RWPE1 (cell line): Measurements from ENCODE around the gene DCUN1D2.

Source experiments
- CTCF ChIA-PET: fragments of 350-600 bp; sonication (Branson Sonifier 250); formaldehyde crosslinking; extraction: SDS; loops from one replicate; lab custom pipeline; 2021; lab: Yijun Ruan, JAX
- POLR2A ChIA-PET: fragments of 400-600 bp; formaldehyde crosslinking; extraction: SDS; loops from one replicate; lab custom pipeline; 2020; ENCODE audit warnings: antibody characterized with exemption; ENCODE audit not compliant: low non-redundant PET; lab: Yijun Ruan, JAX
- DNase-seq: peaks from one replicate; pipeline ENCODE4 v3.0.0; 2012; ENCODE audit warnings: low spot score
- H3K27ac ChIP-seq: fragments of 450-650 bp; 2 replicates; pipeline ENCODE4 v1.5.1; 2017
- TF ChIP-seq, protein P1 (sequence below): fragments of 450-650 bp; conservative IDR thresholded peaks from 2 replicates; pipeline ENCODE4 v1.5.1; 2017; ENCODE audit warnings: low read depth, mild to moderate bottlenecking

Gene DCUN1D2

DNA sequence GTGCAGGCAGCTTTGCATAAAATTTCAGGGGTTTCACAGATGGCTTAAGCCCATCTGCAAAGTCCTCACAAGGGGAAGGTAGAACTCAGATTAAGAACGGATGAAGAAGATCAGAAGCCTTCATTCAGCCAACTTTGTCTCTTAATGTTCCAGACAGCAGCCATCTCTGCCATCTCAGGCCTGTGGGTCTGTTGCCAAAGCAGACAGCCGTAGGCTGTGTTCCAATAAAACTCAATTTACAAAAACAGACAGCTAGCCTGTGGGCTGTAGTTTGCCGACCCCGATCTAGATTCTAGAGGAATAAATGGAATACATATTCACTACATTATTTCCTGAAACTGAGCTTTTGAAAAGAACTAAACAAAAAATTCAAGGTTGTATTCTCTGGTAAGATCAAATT, 3.8 kb downstream of the DCUN1D2 start:
- ChIA-PET CTCF (interaction anchor here (0.8 kb wide), 1 partner anchor 87 kb away, joined by 4 read pairs; no protein-coding TSS in a partner anchor), POLR2A (no interaction called here)
- TF ChIP-seq, protein P1, sequence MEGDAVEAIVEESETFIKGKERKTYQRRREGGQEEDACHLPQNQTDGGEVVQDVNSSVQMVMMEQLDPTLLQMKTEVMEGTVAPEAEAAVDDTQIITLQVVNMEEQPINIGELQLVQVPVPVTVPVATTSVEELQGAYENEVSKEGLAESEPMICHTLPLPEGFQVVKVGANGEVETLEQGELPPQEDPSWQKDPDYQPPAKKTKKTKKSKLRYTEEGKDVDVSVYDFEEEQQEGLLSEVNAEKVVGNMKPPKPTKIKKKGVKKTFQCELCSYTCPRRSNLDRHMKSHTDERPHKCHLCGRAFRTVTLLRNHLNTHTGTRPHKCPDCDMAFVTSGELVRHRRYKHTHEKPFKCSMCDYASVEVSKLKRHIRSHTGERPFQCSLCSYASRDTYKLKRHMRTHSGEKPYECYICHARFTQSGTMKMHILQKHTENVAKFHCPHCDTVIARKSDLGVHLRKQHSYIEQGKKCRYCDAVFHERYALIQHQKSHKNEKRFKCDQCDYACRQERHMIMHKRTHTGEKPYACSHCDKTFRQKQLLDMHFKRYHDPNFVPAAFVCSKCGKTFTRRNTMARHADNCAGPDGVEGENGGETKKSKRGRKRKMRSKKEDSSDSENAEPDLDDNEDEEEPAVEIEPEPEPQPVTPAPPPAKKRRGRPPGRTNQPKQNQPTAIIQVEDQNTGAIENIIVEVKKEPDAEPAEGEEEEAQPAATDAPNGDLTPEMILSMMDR: no peak
- DNase-seq: no peak
- no peak overlapping the region for H3K27ac ChIP-seq

DNA sequence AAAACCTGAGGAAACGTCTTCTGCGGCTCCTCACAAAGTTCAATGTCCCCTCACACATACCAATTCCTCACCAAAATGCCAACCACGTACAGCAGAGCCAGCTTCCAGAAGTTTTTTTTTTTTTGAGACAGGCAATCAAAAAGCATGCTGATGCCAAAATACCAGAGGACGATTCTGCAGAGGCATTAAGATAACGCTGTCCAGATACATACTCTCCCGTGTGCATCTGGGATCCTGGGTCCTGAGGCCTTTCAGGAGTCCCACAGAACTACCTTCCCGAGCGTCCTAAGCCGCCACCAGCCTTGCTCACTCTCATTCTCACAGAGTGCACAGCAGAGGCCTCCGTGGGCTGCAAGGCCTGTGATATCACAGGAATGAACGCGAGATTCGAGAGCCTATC, 5.0 kb downstream of the DCUN1D2 start:
- TF ChIP-seq, protein P1: no peak
- no peak for DNase-seq
- CTCF ChIA-PET: no interaction called here
- H3K27ac ChIP-seq: no peak overlapping the region
- POLR2A ChIA-PET: no interaction called here

DNA sequence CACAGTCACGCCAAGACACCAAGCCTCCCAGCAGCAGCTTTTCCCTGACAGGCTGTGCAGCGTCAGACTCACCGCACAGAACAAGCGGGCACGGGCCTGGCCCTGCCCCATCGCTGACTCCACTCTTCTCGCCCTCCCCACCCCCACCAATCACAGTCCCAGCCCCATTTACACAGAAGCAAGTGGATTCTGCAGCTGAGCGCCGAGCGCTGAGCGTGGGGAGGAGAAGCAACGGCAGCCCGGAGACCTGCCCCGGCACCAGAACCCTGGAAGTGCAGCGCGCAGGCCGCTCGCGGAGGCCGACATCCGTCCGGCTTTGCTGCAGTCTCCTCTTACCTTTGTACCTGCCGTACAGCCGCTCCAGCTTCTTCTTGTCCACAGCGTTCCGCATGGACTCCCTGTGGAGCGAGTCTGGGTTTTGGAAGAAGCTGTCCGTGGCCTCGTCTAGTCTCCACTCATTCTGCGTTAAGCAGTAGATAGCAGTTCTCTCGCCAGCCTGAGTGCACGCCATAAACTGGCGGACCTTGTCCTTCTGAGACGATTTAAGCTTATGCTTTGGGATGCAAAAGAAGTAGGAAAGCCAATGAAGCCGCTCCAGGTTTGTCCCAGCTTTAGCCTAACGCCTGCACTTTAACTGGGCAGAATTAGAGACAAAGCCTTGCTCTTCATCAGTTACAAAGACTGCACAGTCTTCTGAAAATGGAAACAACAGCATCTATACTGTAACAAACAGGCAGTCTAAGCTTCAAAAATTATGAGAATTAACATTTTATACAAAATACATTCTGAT, 6.8 kb downstream of the DCUN1D2 start:
- DNase-seq: no peak
- TF ChIP-seq, protein P1: no peak
- CTCF ChIA-PET: no interaction called here
- H3K27ac ChIP-seq: no peak overlapping the region
- POLR2A ChIA-PET: no interaction called here

DNA sequence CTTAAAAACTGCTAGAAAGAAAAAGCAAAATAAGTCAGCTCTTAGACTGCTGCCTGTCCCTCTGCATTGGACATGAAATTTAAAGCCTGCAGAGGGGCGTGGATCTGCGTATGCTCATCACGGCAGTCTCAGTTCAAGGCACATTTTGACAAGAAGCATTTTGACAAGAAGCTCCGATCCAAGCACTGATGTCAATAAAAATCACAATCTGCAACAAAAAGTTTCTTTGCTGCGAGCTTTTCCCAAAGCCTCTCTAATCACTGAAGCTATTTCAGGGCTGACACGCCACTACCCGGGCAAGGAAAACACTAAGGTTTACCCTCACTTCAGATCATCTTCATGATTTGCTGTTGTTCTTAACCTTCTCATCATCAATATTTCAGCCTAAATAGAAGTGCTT, 7.4 kb downstream of the DCUN1D2 start:
- ChIA-PET CTCF (no interaction called here), POLR2A (no interaction called here)
- no peak for DNase-seq
- H3K27ac ChIP-seq: no peak overlapping the region
- TF ChIP-seq, protein P1: no peak

DNA sequence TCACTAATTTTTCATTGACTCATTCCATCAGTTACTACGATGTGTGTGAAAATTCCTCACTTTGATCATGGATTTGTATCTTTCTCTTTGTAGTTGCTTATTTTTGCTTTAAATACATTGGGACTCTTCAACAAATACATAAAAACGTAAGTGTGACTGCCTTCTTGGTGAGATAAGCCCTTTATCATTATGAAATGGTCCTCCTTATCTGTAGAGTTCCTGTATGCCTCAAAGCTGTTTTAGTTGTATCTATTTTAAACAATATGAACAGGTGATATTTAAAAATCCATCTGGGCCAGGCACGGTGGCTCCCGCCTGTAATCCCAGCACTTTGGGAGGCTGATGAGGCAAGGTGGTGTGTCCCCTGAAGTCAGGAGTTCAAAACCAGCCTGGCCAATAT, 11.3 kb downstream of the DCUN1D2 start:
- DNase-seq: no peak
- TF ChIP-seq, protein P1: no peak
- POLR2A ChIA-PET: interaction anchor here (0.8 kb wide), 1 partner anchor 10 kb away, joined by 4 read pairs; no protein-coding TSS in a partner anchor
- no peak overlapping the region for H3K27ac ChIP-seq
- CTCF ChIA-PET: no interaction called here

DNA sequence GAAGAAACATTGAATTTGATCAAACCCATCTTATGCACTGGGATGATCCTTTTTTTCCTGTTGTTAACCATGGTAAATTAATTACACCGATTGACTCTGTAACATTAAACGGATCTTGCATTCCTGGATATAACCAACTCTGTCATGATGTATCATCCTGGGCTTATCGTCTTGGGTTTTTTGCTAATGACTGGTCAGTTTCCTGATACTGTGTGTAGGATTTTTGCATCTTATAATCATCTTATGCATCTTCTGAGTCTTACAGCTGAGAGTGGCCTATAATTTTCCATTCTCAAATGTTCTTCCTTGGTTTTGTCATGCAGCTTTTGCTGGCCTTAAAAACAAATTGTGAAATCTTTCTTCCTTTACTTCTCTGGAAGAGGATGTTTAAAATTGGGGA, 12.8 kb downstream of the DCUN1D2 start:
- DNase-seq: no peak
- H3K27ac ChIP-seq: no peak overlapping the region
- POLR2A ChIA-PET: interaction anchor here (1.1 kb wide), 1 partner anchor 13 kb away, joined by 3 read pairs; the partner anchor contains the start of gene DCUN1D2
- CTCF ChIA-PET: no interaction called here
- TF ChIP-seq, protein P1: no peak
